GM23248 (cell line): ENCODE measurements around the gene GRWD1. TPM values are rescaled to one million over a fixed set of nuclear protein-coding genes. Genes with fewer than 3 reads are reported as not detected.

Experiments used
- DNase-seq: peaks from one replicate; pipeline ENCODE4 v3.0.0-alpha.2; 2015
- H2AFZ ChIP-seq: fragments of 200-600 bp; sonication (generic); 2 replicates; pipeline ENCODE4 v1.6.1; 2016; ENCODE audit warnings: antibody characterized with exemption
- H3F3A ChIP-seq: fragments of 200-600 bp; sonication (generic); 2 replicates; pipeline ENCODE4 v1.6.1; 2016; ENCODE audit warnings: mild to moderate bottlenecking, antibody characterized with exemption, mixed run types; ENCODE audit not compliant: insufficient read depth
- H3K27ac ChIP-seq: fragments of 200-600 bp; sonication (generic); 2 replicates; pipeline ENCODE4 v1.5.1; 2016; ENCODE audit warnings: mild to moderate bottlenecking
- H3K27me3 ChIP-seq: fragments of 200-600 bp; sonication (generic); replicated peaks from 2 replicates; pipeline ENCODE4 v1.6.1; 2016; ENCODE audit warnings: mild to moderate bottlenecking; ENCODE audit not compliant: insufficient read depth
- H3K36me3 ChIP-seq: fragments of 200-600 bp; sonication (generic); 2 replicates; pipeline ENCODE4 v1.6.1; 2016; ENCODE audit warnings: low read depth, mild to moderate bottlenecking
- H3K4me1 ChIP-seq: fragments of 200-600 bp; sonication (generic); 2 replicates; pipeline ENCODE4 v1.6.1; 2016; ENCODE audit warnings: mild to moderate bottlenecking; ENCODE audit not compliant: insufficient read depth
- H3K4me2 ChIP-seq: fragments of 200-600 bp; sonication (generic); one replicate; pipeline ENCODE4 v1.6.1; 2016; ENCODE audit warnings: mild to moderate bottlenecking; ENCODE audit not compliant: unreplicated experiment
- H3K4me3 ChIP-seq: fragments of 200-600 bp; sonication (generic); 2 replicates; pipeline ENCODE4 v1.5.1; 2016; ENCODE audit warnings: mild to moderate bottlenecking
- H3K79me2 ChIP-seq: fragments of 200-600 bp; sonication (generic); 2 replicates; pipeline ENCODE4 v1.6.1; 2016; ENCODE audit warnings: mild to moderate bottlenecking; ENCODE audit not compliant: insufficient read depth
- H3K9ac ChIP-seq: fragments of 200-600 bp; sonication (generic); 2 replicates; pipeline ENCODE4 v1.6.1; 2016; ENCODE audit warnings: mild to moderate bottlenecking
- H3K9me2 ChIP-seq: fragments of 200-600 bp; sonication (generic); 2 replicates; pipeline ENCODE4 v1.6.1; 2016; ENCODE audit warnings: mixed run types, mild to moderate bottlenecking, moderate library complexity; ENCODE audit not compliant: insufficient read depth
- H3K9me3 ChIP-seq: fragments of 200-600 bp; sonication (generic); one replicate; pipeline ENCODE4 v1.6.1; 2017; ENCODE audit warnings: low read depth
- H4K20me1 ChIP-seq: fragments of 200-600 bp; sonication (generic); 2 replicates; pipeline ENCODE4 v1.6.0; 2016; ENCODE audit not compliant: insufficient read depth
- EZH2 ChIP-seq: fragments of 200-600 bp; sonication (generic); IDR thresholded peaks from 2 replicates; pipeline ENCODE4 v1.6.1; 2018; ENCODE audit warnings: antibody characterized with exemption, mild to moderate bottlenecking; ENCODE audit not compliant: insufficient read depth, poor library complexity, severe bottlenecking
- EZH2phosphoT487 ChIP-seq: fragments of 200-600 bp; sonication (generic); IDR thresholded peaks from 2 replicates; pipeline ENCODE4 v1.6.1; 2018; ENCODE audit warnings: antibody characterized with exemption, moderate library complexity, mild to moderate bottlenecking, low read depth; ENCODE audit not compliant: insufficient read depth
- WGBS, 2 experiments: methylation state at CpG; one replicate each; pipeline ENCODE4 v1.1.6; 2015 to 2017; ENCODE audit warnings: low lambda C conversion rate in 2 of 2, low coverage in 1 of 2; ENCODE audit errors: missing lambda C conversion rate in 2 of 2; 5-methylcytosine and 5-hydroxymethylcytosine counted together
- in situ Hi-C: fragments of 300-500 bp; cut with MboI; formaldehyde crosslinking; loops from 2 replicates; pipeline ENCODE4 v1.15.0; 2020
- polyA plus RNA-seq: library from polyadenylated mRNA; unstranded; fragments of >200 nt; fragmentation: Nextera tagmentation; extraction: Ambion mirVana; gene quantifications from 2 replicates; pipeline ENCODE4 v1.2.1, GENCODE V29; 2016
- total RNA-seq: library from RNA; depleted of rRNA; stranded (reverse); fragments of >200 nt; shearing (Covaris generic); gene quantifications from 2 replicates; pipeline ENCODE4 v1.2.3, GENCODE V29; 2014

Gene GRWD1
- total and polyA plus RNA-seq, 2 experiments from 2014 or later, result 34.1 to 36.6 TPM

- peaks cover 26% of the 10 kb centered on the region for H3K27me3 ChIP-seq
- no peak for DNase-seq
- H3K9ac ChIP-seq, result no peak overlapping the region
- no peak overlapping the region for H3K4me2 ChIP-seq
- in situ Hi-C loops, result no loop called here
- peaks cover 13% of the 10 kb centered on the region for H3F3A ChIP-seq
- H4K20me1 ChIP-seq, result no peaks in the 10 kb centered on the region
- TF ChIP-seq EZH2 (no peak), EZH2phosphoT487 (no peak)
- H3K79me2 ChIP-seq, result no peaks in the 10 kb centered on the region
- H3K27ac ChIP-seq, result no peak overlapping the region
- no peaks in the 10 kb centered on the region for H3K36me3 ChIP-seq
- no peaks in the 10 kb centered on the region for H3K9me3 ChIP-seq
- H3K4me1 ChIP-seq, result 0 out of 2 replicates have a peak, but pooled peaks cover 3% of the 10 kb centered on the region
- no peaks in the 10 kb centered on the region for H3K9me2 ChIP-seq
- no peak overlapping the region for H2AFZ ChIP-seq
- WGBS, 2 experiments, result 0 to 37% methylated on average over 1 to 44 of the region's 44 CpGs
- H3K4me3 ChIP-seq, result no peak overlapping the region
These were observed 53.7 kb downstream of the GRWD1 start for GRCh38 chr19:48499316-48500090.

GRCh38 chr19:48500830-48501493 lies 55.2 kb downstream of the GRWD1 start:
- H3F3A ChIP-seq, result peaks cover 1% of the 10 kb centered on the region
- peaks cover 26% of the 10 kb centered on the region for H3K27me3 ChIP-seq
- no peaks in the 10 kb centered on the region for H3K79me2 ChIP-seq
- WGBS, 2 experiments, result 46% methylated on average over 28 to 32 of the region's 32 CpGs
- no peaks in the 10 kb centered on the region for H3K36me3 ChIP-seq
- H3K4me2 ChIP-seq, result no peak overlapping the region
- no peak overlapping the region for H3K27ac ChIP-seq
- no peak for DNase-seq
- no peak overlapping the region for H3K9ac ChIP-seq
- no peak overlapping the region for H2AFZ ChIP-seq
- H3K9me3 ChIP-seq, result no peaks in the 10 kb centered on the region
- no peak for TF ChIP-seq EZH2
- TF ChIP-seq EZH2phosphoT487, result no peak
- H3K9me2 ChIP-seq, result no peaks in the 10 kb centered on the region
- H4K20me1 ChIP-seq, result no peaks in the 10 kb centered on the region
- H3K4me1 ChIP-seq, result no peaks in the 10 kb centered on the region
- no peak overlapping the region for H3K4me3 ChIP-seq
- in situ Hi-C loops, result no loop called here

- H3F3A ChIP-seq, result no peaks in the 10 kb centered on the region
- H3K79me2 ChIP-seq, result no peaks in the 10 kb centered on the region
- H4K20me1 ChIP-seq, result no peaks in the 10 kb centered on the region
- H3K27ac ChIP-seq, result no peak overlapping the region
- no peak overlapping the region for H3K9ac ChIP-seq
- H3K27me3 ChIP-seq, result peaks cover 26% of the 10 kb centered on the region
- no peak overlapping the region for H2AFZ ChIP-seq
- H3K9me3 ChIP-seq, result no peaks in the 10 kb centered on the region
- TF ChIP-seq EZH2 (no peak), EZH2phosphoT487 (no peak)
- H3K4me2 ChIP-seq, result no peak overlapping the region
- H3K4me3 ChIP-seq, result no peak overlapping the region
- peak; percentile 52 for DNase-seq
- no peaks in the 10 kb centered on the region for H3K36me3 ChIP-seq
- no peaks in the 10 kb centered on the region for H3K9me2 ChIP-seq
- H3K4me1 ChIP-seq, result no peaks in the 10 kb centered on the region
- in situ Hi-C loops, result no loop called here
- WGBS, 2 experiments, result 7% methylated on average over 10 to 20 of the region's 20 CpGs
These were observed 55.9 kb downstream of the GRWD1 start for GRCh38 chr19:48501494-48502349.

- Histone ChIP-seq H3K36me3 (no peaks in the 10 kb centered on the region), H3K4me1 (no peaks in the 10 kb centered on the region), H4K20me1 (no peaks in the 10 kb centered on the region), H3F3A (no peaks in the 10 kb centered on the region), H3K9me2 (no peaks in the 10 kb centered on the region), H3K79me2 (no peaks in the 10 kb centered on the region), H3K9me3 (no peaks in the 10 kb centered on the region), H3K27ac (no peak overlapping the region), H3K4me2 (no peak overlapping the region), H3K4me3 (no peak overlapping the region), H3K27me3 (peaks cover 26% of the 10 kb centered on the region), H2AFZ (no peak overlapping the region), H3K9ac (no peak overlapping the region)
- in situ Hi-C loops, result no loop called here
- no peak for DNase-seq
- TF ChIP-seq EZH2, result no peak
- no peak for TF ChIP-seq EZH2phosphoT487
- WGBS, 2 experiments, result 40 to 42% methylated on average over 27 of the region's 27 CpGs
These were observed 56.7 kb downstream of the GRWD1 start for GRCh38 chr19:48502350-48503018.
